ENCODE measurements around the gene FBXO33. TPM values are rescaled to one million over a fixed set of nuclear protein-coding genes. Genes with fewer than 3 reads are reported as not detected.

FBXO33 gene
- polyA plus RNA-seq, 3 donors = 9.0 to 14.8 (median 14.1) TPM

DNA sequence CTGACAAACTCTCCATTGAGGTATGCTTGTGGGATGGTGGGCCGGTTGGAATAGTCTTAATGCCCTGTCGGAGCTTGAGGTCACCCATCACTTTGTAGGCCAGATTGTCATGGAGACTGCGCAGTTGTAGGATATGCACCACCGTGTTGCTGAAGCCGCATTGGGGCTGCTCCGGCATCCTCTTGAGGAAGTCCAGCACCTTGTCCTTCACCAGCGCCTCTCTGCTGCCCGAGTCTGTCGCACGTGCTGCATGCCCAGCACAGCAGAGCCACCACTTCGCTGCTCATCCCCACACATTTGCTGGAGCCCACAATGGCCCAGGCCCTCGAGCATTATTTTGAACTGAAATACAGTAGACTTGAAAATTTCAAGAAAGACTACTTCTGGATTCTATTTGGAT is 61.8 kb downstream of the FBXO33 start:
- H3K9ac ChIP-seq (ENCODE audit: insufficient read depth, low read length, poor library complexity, severe bottlenecking) = no peak overlapping the region
- no peaks in the 10 kb centered on the region for H3K27me3 ChIP-seq (ENCODE audit: control insufficient read depth in 2 of 2, insufficient read depth in 2 of 2, low read length in 2 of 2)
- 96% methylated on average over 9 of the region's 12 CpGs for WGBS (ENCODE audit: insufficient coverage)
- no peaks in the 10 kb centered on the region for H3K9me3 ChIP-seq (replicated peaks in 1 of 2; ENCODE audit: control insufficient read depth in 1 of 2, insufficient read depth in 1 of 2, low read length in 2 of 2)
- Mint-ChIP-seq H3K27ac (peak overlapping the region in 1 of 7 donors; percentile 19), H3K9me3 (peaks cover 0 to 3% (median 0%) of the 10 kb centered on the region in 7 donors), H3K4me1 (no peaks in the 10 kb centered on the region), H3K36me3 (peaks cover 39% of the 10 kb centered on the region in 2 donors), H3K27me3 (ENCODE audit: low read depth in 3 of 3) (no peaks in the 10 kb centered on the region), H3K4me3 (no peak overlapping the region)
- no peak overlapping the region for H3K4me2 ChIP-seq (replicated peaks; ENCODE audit: extremely low read depth, low read length, poor library complexity, severe bottlenecking)
- H3K4me3 ChIP-seq (replicated peaks in 1 of 3; ENCODE audit: low read depth in 2 of 3, low read length in 3 of 3) = no peak overlapping the region
- peaks cover 9 to 41% of the 10 kb centered on the region in 2 donors for H3K36me3 ChIP-seq (replicated peaks in 1 of 2; ENCODE audit: control insufficient read depth in 1 of 2, insufficient read depth in 2 of 2, low read length in 2 of 2)
- TF ChIP-seq, protein P1, sequence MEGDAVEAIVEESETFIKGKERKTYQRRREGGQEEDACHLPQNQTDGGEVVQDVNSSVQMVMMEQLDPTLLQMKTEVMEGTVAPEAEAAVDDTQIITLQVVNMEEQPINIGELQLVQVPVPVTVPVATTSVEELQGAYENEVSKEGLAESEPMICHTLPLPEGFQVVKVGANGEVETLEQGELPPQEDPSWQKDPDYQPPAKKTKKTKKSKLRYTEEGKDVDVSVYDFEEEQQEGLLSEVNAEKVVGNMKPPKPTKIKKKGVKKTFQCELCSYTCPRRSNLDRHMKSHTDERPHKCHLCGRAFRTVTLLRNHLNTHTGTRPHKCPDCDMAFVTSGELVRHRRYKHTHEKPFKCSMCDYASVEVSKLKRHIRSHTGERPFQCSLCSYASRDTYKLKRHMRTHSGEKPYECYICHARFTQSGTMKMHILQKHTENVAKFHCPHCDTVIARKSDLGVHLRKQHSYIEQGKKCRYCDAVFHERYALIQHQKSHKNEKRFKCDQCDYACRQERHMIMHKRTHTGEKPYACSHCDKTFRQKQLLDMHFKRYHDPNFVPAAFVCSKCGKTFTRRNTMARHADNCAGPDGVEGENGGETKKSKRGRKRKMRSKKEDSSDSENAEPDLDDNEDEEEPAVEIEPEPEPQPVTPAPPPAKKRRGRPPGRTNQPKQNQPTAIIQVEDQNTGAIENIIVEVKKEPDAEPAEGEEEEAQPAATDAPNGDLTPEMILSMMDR (IDR thresholded peaks at IDR 0.05) = no peak
- DNase-seq = no peak
- peaks cover 4% of the 10 kb centered on the region for H3K79me2 ChIP-seq (ENCODE audit: insufficient read depth, low read length)
- H2AFZ ChIP-seq (ENCODE audit: insufficient read depth, low read depth, low read length, poor library complexity, severe bottlenecking) = no peak overlapping the region
- H3K27ac ChIP-seq (ENCODE audit: low read depth in 1 of 2, low read length in 2 of 2) = no peak overlapping the region
- intact Hi-C loops (cut with micrococcal nuclease) = no loop called here
- H4K20me1 ChIP-seq (ENCODE audit: insufficient read depth, low read length) = peaks cover 20% of the 10 kb centered on the region
- no peaks in the 10 kb centered on the region for H3K4me1 ChIP-seq (ENCODE audit: control insufficient read depth in 1 of 2, insufficient read depth in 2 of 2, low read length in 2 of 2)

DNA sequence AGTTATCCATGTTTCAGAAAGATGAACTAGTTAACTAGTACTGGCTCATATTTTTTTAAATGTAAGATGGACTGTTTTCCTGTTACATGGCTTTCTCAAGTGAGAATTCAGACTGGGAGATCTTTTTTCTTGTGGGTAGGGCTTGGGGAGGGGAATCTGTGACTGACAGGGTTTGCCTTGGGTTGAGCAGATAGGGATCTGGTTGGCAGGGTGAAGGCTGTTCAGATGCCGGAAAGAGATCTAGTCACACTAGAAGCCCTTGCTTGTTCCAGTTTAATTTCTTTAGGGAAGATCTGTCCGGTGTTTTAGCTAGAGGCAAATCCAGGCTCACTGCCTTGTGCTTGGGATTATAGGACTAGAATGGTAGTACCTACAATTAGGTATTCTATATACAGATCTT is 63.2 kb downstream of the FBXO33 start:
- Mint-ChIP-seq H3K9me3 (peaks cover 6 to 15% (median 12%) of the 10 kb centered on the region in 7 donors), H3K27ac (peak overlapping the region in 2 of 7 donors; percentile 43 to 75), H3K4me3 (no peak overlapping the region), H3K4me1 (no peaks in the 10 kb centered on the region), H3K36me3 (peaks cover 45 to 49% of the 10 kb centered on the region in 2 donors), H3K27me3 (ENCODE audit: low read depth in 3 of 3) (no peaks in the 10 kb centered on the region)
- peaks cover 4% of the 10 kb centered on the region for H3K79me2 ChIP-seq (ENCODE audit: insufficient read depth, low read length)
- WGBS (ENCODE audit: insufficient coverage) = 100% methylated on average over 1 of the region's 2 CpGs
- no peaks in the 10 kb centered on the region for H3K4me1 ChIP-seq (ENCODE audit: control insufficient read depth in 1 of 2, insufficient read depth in 2 of 2, low read length in 2 of 2)
- H3K9me3 ChIP-seq (replicated peaks in 1 of 2; ENCODE audit: control insufficient read depth in 1 of 2, insufficient read depth in 1 of 2, low read length in 2 of 2) = peaks cover 6% of the 10 kb centered on the region in 2 donors
- H3K36me3 ChIP-seq (replicated peaks in 1 of 2; ENCODE audit: control insufficient read depth in 1 of 2, insufficient read depth in 2 of 2, low read length in 2 of 2) = peaks cover 9 to 51% of the 10 kb centered on the region in 2 donors
- intact Hi-C loops (cut with micrococcal nuclease) = no loop called here
- H2AFZ ChIP-seq (ENCODE audit: insufficient read depth, low read depth, low read length, poor library complexity, severe bottlenecking) = no peak overlapping the region
- no peak overlapping the region for H3K9ac ChIP-seq (ENCODE audit: insufficient read depth, low read length, poor library complexity, severe bottlenecking)
- H3K27me3 ChIP-seq (ENCODE audit: control insufficient read depth in 2 of 2, insufficient read depth in 2 of 2, low read length in 2 of 2) = no peaks in the 10 kb centered on the region
- DNase-seq = no peak
- H3K4me3 ChIP-seq (replicated peaks in 1 of 3; ENCODE audit: low read depth in 2 of 3, low read length in 3 of 3) = no peak overlapping the region
- no peak overlapping the region for H3K27ac ChIP-seq (ENCODE audit: low read depth in 1 of 2, low read length in 2 of 2)
- TF ChIP-seq, protein P1 (IDR thresholded peaks at IDR 0.05) = no peak
- H3K4me2 ChIP-seq (replicated peaks; ENCODE audit: extremely low read depth, low read length, poor library complexity, severe bottlenecking) = no peak overlapping the region
- peaks cover 20% of the 10 kb centered on the region for H4K20me1 ChIP-seq (ENCODE audit: insufficient read depth, low read length)
